Measurements from ENCODE around the gene SLC36A3.
"Not testable (repeated sequence)": the region's sequence is repeated elsewhere in the genome, so short reads cannot be mapped to it uniquely, and the experiment has no call there.

The SLC36A3 gene

DNA sequence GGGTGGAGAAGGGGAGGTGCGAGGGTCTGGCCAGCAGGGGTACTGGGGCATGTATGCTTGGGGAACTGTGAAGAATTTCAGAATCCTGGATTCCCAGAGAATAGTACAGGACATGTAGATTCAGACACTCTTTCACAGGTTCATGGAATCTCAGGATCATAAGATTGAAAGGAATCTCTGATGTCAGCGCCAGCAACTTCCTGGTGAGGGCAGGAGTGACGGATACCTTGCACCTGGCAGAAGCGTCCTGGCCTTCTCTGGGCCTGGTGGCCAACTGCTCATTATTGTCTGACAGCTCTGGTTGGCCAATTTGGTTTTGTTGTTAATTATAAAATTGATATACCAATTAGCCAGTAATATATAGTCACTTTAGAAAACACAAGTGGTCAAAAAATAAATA lies 43.6 kb downstream of the SLC36A3 start:
- no peak for DNase-seq (ENCODE audit: low read depth)

DNA sequence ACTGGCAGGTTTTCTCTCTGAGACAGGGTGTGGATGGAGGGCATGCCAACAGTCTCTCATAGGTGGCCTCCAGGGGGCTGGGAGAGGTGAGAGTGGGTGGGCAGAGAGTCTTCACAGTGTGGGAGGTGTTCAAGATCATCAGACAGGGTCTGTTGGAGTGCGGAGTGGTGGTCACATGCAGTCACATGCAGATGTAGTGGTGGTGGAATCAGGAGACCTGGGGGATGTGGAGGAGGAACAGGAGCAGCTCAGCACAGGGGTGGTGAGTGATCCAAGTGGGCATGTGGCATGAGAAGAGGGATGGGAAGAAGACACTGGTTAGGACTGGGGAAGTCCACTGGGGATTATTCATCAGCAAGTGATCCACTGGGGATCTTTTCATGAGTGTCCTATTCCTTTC lies 44.8 kb downstream of the SLC36A3 start:
- DNase-seq (ENCODE audit: low read depth), result no peak

DNA sequence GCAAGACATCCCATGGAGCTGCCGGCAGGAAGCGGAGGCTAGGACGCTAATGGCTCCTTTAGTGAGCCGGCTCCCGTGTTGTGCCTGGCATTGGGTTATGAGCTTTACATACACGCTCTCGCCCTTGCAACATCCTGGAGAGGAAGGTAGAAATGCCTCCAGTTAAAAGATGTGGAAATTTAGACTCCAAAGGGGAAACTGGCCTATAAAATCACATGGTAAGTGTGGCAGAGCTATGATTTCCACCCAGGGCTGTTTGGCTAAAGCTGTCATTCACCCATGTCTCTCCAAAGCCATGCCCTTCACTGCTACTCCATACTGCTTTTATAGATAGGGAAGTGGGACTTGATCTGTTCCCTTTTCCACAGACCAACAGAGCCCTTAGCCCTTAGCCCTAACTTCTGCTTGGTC lies 45.4 kb downstream of the SLC36A3 start:
- DNase-seq (ENCODE audit: low read depth), result no peak

DNA sequence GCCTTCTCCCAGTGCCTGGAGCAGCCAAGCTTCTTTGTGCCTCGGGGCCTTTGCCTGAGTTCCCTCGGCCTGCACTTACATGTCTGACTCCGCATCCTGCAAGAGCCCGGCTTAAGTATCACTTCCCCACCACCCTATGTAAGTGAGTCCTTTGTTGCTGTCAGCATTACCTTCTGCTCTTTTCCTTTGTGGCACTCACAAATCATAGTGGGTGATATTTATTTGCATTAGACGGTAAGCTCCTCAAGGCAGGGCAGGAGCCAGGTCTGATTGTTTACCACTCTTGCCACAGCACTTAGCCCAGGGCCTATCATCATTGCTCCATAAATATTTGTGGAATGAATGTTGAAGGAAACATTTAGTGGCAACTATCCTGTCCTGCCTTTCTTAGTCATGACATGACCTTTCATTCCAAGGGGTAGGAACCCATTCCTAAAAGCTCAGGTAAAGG lies 45.8 kb downstream of the SLC36A3 start:
- DNase-seq (ENCODE audit: low read depth), result no peak

DNA sequence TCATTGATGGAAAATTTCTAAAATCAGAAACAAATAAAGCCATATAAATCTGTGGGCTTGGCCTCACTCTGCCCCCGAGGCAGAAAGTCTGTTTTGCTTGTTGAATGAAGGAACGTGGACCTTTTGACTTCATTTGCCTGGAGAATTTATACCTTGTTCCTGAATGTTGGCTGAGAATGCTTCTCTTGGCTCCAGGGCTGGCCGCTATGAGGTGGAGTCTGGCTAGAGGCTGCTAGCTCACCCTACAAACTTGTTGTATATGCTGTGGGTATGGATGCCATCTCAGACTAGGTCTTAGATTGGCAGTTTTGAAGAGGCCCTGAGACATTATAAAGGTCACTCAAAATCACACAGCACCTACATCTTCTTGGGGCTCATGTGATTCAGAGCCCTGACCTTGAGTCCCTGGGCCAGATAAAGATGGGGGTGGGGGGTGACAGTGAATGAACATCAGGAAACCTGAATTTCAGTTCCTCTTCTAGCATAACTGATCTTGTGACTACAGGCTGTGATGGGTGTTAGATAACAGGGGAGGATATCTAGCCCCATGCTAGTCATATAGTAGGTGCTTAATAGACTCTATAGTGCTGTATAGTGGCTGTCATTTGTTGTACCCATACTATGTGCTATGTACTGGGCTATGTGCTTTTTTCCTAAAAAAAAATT lies 47.8 kb downstream of the SLC36A3 start:
- no peak for DNase-seq (ENCODE audit: low read depth)

DNA sequence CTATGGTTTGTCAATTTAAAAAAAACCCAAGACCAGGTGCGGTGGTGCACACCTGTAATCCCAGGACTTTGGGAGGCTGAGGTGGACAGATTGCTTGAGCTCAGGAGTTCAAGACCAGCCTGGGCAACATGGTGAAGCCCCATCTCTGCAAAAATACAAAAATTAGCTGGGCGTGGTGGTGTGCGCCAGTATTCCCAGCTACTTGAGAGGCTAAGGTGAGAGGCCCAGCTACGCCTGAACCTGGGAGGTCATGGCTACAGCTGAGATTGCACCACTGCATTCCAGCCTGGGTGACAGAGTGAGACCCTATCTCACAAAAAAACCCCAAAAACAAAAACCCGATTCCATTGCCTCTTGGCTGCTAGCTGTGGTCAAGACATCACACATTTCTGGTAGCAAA lies 48.6 kb downstream of the SLC36A3 start:
- not testable (repeated sequence) for DNase-seq (ENCODE audit: low read depth)

GRCh38 chr5:151254556-151254955 lies 49.0 kb downstream of the SLC36A3 start:
- no peak for DNase-seq (ENCODE audit: low read depth)

DNA sequence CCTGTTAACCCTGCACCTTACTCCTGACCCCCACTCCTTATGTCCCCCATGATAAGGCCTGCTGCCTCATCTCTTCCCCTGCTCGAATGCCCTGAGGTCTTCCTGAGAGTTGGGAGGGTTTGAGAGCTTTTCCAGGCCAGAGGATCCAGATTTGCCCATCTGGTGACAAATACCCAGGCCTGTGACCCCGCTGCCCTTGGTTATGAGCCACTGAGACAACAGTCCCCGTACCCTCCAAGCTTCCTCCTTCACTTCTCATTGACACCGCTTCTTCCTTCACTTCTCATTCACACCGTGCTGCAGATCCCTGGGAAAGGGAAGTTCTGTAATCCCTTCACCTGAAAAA lies 50.0 kb downstream of the SLC36A3 start:
- no peak for DNase-seq (ENCODE audit: low read depth)

DNA sequence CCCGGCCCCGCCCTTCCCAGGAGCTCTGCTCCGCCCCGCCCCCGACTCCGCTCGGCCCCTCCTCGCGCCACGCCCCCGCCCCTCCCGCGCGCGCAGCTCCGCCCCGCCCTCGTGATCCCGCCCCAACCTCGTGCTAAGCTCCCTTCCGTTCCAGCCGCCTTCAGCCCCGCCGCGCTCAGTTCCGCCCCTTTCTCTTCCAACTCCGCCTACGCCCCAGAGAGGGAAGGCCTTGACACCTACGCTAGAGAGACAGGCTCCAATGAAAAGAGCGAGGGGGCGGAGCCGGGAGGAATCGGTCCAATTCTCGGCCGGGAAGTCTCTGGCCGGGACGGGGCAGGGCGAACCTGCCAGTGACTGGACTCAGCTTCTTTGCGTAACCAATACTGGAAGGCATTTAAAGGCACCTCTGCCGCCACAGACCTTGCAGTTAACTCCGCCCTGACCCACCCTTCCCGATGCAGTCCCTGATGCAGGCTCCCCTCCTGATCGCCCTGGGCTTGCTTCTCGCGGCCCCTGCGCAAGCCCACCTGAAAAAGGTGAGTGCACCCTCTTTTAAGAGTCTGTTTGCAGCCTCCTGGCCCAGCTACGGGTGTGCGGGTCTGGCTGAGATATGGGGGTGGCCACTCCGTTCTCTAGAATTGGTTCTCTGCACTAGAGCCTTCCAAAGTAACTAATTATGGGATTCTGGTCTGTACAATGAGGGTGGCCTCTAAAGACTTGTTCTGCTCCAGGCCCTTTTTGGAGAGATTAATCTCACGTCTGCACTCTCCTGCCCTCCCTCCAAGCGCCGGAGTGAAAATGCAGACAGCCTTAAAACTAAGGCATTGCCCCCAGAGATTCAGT lies 50.6 kb downstream of the SLC36A3 start, which contains the start of gene GM2A:
TSS of gene GM2A (plus strand) at position 424 of the 843 bp plus-strand sequence. CDS start at position 456, 32 bp downstream.
- DNase-seq (ENCODE audit: low read depth), result peak; percentile 88

DNA sequence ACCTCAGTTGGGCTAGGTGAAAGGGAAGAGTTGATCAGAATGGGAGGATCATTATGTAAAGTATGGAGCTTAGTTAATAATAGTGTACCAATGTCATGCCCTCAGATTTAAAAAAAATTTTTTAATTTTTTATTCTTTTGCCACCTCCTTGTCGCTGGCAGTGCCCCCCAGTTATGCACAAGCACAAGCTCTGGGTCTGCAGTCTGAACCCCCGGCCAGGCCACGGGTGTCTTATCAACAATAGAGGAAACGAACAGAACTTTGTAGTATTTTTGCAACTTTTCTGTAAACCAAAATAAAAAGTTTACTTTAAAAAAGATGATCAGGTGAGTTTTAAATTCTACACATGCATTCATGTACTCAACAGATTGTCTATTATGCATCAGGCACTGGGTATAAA lies 51.9 kb downstream of the SLC36A3 start:
- DNase-seq (ENCODE audit: low read depth), result no peak

DNA sequence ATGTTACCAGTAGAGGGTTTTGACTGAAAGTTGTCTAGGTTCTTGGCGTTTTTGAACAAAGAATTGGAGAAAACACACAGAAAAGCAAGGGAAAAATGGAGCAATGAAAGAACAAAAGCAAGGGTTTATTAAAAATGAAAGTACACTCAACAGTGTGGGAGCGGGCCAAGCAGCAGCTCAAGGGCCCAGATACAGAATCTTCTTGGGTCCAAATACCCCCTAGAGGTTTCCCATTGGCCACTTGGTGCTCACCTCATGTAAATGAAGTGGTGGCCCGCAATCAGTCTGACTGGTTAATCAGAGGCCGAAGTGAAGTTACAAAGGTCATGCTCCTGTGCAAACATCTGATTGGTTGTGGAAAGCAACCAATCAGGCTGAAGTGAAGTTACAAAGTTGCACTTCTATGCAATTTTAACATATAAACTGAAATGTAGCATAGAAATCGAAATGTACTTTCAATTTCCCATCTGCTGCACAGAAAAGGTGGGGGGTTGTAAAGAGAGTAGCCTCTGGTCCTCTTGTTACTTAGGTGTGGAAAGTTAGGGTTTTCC lies 52.5 kb downstream of the SLC36A3 start:
- DNase-seq (ENCODE audit: low read depth), result no peak

DNA sequence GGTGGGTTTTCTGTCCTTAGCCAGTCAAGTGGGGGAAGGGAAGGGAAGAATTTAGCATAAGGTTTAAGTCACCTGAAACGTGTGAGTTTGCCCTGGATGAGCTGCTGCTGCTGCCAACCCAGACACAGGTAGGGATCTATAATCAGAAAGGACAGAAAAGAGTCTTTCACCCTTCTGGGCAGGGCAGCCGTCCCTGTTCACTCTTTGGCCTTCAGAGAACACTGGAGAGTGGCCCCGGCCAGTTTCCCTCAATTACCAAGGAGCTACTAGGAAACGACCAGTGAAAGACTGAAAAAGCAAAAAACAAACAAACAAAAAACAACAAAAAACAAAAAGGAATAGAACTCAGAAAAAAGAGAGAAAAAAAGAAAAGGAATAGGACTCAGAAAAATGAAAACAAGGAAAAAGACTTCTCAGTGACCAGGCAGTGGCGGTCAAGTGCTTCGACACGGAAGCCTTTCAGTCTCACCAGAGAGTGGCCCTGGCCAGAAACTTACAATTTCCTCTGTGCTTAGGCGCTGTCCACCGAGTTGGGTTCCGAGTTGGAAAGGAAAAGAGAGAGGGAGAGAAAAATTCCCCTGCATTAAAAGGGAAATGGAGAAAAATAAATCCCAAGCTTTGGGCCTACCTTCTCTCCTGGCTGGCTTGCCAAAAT lies 53.1 kb downstream of the SLC36A3 start:
- no peak for DNase-seq (ENCODE audit: low read depth)

GRCh38 chr5:151249281-151249680 lies 54.3 kb downstream of the SLC36A3 start:
- DNase-seq (ENCODE audit: low read depth), result no peak

DNA sequence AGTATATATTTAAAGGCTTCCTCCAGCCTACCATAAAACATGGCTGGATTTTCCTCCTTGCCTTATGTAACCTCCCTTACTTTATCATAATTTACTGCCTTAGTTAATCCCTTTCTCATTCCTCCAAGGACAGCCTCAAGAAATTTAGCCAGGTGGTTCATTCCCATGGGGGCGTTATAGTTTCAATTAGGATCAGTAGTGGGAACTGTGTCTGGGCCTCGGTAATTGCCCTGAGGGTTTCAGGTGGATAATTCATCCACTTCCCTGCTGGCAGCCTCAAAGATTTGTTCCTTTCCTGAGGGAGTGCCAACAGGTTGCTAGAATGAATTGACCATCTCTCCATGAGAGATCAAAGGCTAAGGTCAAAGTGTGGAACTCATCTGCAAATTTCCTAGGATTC lies 54.9 kb downstream of the SLC36A3 start:
- DNase-seq (ENCODE audit: low read depth), result no peak

DNA sequence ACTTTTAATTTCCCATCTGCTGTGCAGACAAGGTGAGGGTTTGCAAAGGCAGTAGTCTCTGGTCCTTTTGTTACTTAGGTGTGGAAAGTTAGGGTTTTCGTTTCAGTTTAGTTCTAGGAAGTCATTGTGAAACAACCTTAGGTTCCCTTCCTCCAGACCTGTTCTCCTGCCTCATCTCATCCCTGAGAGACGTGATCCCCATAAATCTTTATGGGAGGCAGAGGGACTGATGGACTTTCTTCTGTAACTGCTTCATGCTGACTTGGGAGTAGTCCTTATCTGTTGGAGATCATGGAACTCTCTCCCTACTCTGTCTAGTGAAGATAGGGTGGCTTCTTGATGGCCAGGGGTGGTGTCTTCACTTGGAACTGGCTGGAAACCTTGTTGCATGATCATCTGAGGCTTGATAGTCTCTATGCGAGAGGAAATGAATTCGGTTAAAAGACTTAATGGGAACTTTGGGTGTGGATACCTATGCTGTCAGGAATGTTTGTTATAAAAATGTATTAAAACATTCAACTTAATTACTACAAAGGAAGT lies 57.8 kb downstream of the SLC36A3 start:
- no peak for DNase-seq (ENCODE audit: low read depth)

DNA sequence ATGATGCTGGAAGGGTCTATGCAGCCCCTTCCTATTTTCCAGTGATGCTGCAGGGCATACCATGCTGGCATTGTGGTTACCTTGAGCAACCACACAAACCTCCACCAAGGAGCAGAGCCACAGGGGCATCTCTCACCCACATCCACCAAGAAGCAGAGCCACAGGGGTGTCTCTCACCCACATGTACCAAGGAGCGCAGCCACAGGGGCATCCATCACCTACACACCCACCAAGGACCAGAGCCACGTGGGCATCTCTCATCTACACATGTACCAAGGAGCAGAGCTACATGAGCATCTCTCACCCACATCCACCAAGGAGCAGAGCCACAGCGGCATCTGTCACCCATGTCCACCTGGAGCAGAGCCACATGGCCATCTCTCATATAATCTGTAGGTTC lies 59.4 kb downstream of the SLC36A3 start:
- DNase-seq (ENCODE audit: low read depth), result no peak

- no peak for DNase-seq (ENCODE audit: low read depth)
Measured at GRCh38 chr5:151243564-151243963, 60.0 kb downstream of the SLC36A3 start.

DNA sequence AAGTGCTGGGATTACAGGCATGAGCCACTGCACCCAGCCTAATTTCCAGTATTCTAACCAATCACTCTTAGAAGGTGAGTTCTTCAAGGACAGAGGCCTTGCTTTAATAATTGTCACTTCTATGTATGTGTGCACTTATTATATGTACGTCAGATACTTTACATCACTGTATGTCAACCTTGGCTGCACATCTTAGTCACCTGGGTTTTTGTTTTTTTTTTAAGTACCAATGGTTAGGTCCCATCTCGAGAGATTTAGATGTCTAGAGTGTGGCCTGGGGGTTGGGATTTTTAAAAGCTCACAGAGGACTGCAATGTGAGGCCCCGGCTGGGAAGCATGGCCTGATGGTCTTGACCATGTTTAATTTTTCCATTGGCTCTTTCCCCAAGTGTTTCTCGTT lies 60.4 kb downstream of the SLC36A3 start:
- no peak for DNase-seq (ENCODE audit: low read depth)

- DNase-seq (ENCODE audit: low read depth), result no peak
Measured at GRCh38 chr5:151240924-151241635, 62.5 kb downstream of the SLC36A3 start.

- DNase-seq (ENCODE audit: low read depth), result not testable (repeated sequence)
Measured at GRCh38 chr5:151240268-151240835, 63.2 kb downstream of the SLC36A3 start.

GRCh38 chr5:151239237-151239861 lies 64.2 kb downstream of the SLC36A3 start:
- DNase-seq (ENCODE audit: low read depth), result no peak

Data from HS-27A (cell line).